Chondrocyte (in vitro differentiated cells): ENCODE measurements around the gene LMX1A. TPM values are rescaled to one million over a fixed set of nuclear protein-coding genes. Genes with fewer than 3 reads are reported as not detected.

ENCODE experiments used
- DNase-seq: peaks from one replicate; pipeline ENCODE4 v3.0.0; 2021; ENCODE audit warnings: mixed read lengths, low spot score
- H3K27ac Mint-ChIP-seq: one replicate; pipeline ENCODE4 v1.8.0; 2021; ENCODE audit warnings: mild to moderate bottlenecking, moderate library complexity, mixed read lengths; ENCODE audit not compliant: unreplicated experiment
- H3K27me3 Mint-ChIP-seq: 2 replicates; pipeline ENCODE4 v1.8.0; 2021; ENCODE audit warnings: low read depth, mixed read lengths
- H3K36me3 Mint-ChIP-seq: 2 replicates; pipeline ENCODE4 v1.8.0; 2021; ENCODE audit warnings: low read depth, mixed read lengths
- H3K4me1 Mint-ChIP-seq: 2 replicates; pipeline ENCODE4 v1.8.0; 2021; ENCODE audit warnings: low read depth, mild to moderate bottlenecking, mixed read lengths
- H3K4me3 Mint-ChIP-seq: one replicate; pipeline ENCODE4 v1.8.0; 2021; ENCODE audit warnings: mild to moderate bottlenecking, moderate library complexity, mixed read lengths; ENCODE audit not compliant: unreplicated experiment
- H3K9me3 Mint-ChIP-seq: 2 replicates; pipeline ENCODE4 v1.8.0; 2021; ENCODE audit warnings: low read depth, mixed read lengths
- total RNA-seq: library from RNA; stranded (reverse); gene quantifications from 3 replicates; pipeline ENCODE4 v1.2.1, GENCODE V29; 2021
- TF ChIP-seq, protein P1 (sequence below): fragments of 200-600 bp; sonication (generic); IDR thresholded peaks from 2 replicates; pipeline ENCODE4 v1.5.0; 2021; ENCODE audit warnings: antibody characterized with exemption, mild to moderate bottlenecking, moderate library complexity

Gene LMX1A
- total RNA-seq, 1 donor from 2014 or later, result not detected

DNA sequence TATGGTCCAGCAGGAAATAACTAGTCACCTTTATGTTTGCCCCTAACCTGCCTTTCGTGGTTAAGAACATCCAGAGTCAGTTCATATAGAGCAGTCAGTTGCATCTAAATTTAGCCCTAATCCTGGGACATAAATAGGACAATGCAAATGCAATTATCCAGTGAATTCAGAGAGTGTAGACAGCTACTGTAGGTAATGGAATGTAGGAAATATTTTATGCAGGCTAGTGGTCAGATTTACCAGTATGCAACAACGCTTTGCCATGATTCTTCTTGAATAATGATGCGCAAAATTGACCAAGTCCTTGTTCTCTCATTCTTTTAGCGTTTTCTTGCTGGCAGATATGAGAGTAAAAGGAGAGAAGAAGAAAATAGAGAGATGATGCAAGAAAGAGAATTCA lies 165.4 kb downstream of the LMX1A start:
- no peak overlapping the region for H3K27ac Mint-ChIP-seq
- TF ChIP-seq, protein P1, sequence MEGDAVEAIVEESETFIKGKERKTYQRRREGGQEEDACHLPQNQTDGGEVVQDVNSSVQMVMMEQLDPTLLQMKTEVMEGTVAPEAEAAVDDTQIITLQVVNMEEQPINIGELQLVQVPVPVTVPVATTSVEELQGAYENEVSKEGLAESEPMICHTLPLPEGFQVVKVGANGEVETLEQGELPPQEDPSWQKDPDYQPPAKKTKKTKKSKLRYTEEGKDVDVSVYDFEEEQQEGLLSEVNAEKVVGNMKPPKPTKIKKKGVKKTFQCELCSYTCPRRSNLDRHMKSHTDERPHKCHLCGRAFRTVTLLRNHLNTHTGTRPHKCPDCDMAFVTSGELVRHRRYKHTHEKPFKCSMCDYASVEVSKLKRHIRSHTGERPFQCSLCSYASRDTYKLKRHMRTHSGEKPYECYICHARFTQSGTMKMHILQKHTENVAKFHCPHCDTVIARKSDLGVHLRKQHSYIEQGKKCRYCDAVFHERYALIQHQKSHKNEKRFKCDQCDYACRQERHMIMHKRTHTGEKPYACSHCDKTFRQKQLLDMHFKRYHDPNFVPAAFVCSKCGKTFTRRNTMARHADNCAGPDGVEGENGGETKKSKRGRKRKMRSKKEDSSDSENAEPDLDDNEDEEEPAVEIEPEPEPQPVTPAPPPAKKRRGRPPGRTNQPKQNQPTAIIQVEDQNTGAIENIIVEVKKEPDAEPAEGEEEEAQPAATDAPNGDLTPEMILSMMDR, result no peak
- H3K36me3 Mint-ChIP-seq, result no peaks in the 10 kb centered on the region
- no peak for DNase-seq
- no peak overlapping the region for H3K4me3 Mint-ChIP-seq
- H3K27me3 Mint-ChIP-seq, result peaks cover 4% of the 10 kb centered on the region
- H3K4me1 Mint-ChIP-seq, result no peaks in the 10 kb centered on the region
- peaks cover 2% of the 10 kb centered on the region for H3K9me3 Mint-ChIP-seq

DNA sequence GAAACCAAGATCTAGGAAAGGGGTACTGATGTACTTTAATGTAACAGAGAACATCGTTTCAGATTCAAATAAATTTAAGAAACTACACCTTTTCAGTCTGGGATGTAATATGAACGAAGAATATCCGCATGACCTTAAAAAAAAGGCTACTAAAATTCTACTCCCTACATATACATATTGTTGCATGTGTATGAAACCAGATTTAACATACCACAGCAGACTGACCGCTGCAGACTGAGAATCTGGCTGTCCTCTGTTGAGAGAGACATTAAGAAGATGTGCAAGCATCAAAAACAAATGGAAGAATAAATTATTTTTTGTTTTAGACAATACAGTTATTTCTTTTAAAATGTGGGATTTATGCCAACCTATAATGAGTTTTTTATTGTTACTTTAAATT lies 166.6 kb downstream of the LMX1A start:
- no peak for DNase-seq
- TF ChIP-seq, protein P1, result no peak
- H3K4me3 Mint-ChIP-seq, result no peak overlapping the region
- H3K4me1 Mint-ChIP-seq, result no peaks in the 10 kb centered on the region
- no peaks in the 10 kb centered on the region for H3K9me3 Mint-ChIP-seq
- H3K27me3 Mint-ChIP-seq, result no peaks in the 10 kb centered on the region
- H3K27ac Mint-ChIP-seq, result no peak overlapping the region
- no peaks in the 10 kb centered on the region for H3K36me3 Mint-ChIP-seq

DNA sequence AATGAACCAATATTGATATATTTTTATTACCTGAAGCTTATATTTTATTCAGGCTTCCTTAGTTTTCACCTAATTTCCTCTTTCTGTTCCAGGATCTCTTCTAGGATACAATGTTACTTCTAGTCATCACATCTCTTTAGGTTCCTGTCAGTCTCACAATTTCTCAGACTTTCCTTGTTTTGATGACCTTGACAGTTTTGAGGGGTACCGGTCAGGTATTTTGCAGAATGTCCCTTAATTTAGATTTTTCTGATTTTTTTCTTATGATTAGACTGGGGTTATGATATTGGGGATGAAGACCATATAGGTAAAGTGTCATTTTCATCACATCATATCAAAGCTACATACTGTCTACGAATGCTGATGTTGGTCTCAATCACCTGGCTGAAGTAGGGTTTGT lies 167.5 kb downstream of the LMX1A start:
- no peak for DNase-seq
- H3K36me3 Mint-ChIP-seq, result no peaks in the 10 kb centered on the region
- TF ChIP-seq, protein P1, result no peak
- no peak overlapping the region for H3K27ac Mint-ChIP-seq
- no peaks in the 10 kb centered on the region for H3K9me3 Mint-ChIP-seq
- H3K4me3 Mint-ChIP-seq, result no peak overlapping the region
- no peaks in the 10 kb centered on the region for H3K4me1 Mint-ChIP-seq
- no peaks in the 10 kb centered on the region for H3K27me3 Mint-ChIP-seq

DNA sequence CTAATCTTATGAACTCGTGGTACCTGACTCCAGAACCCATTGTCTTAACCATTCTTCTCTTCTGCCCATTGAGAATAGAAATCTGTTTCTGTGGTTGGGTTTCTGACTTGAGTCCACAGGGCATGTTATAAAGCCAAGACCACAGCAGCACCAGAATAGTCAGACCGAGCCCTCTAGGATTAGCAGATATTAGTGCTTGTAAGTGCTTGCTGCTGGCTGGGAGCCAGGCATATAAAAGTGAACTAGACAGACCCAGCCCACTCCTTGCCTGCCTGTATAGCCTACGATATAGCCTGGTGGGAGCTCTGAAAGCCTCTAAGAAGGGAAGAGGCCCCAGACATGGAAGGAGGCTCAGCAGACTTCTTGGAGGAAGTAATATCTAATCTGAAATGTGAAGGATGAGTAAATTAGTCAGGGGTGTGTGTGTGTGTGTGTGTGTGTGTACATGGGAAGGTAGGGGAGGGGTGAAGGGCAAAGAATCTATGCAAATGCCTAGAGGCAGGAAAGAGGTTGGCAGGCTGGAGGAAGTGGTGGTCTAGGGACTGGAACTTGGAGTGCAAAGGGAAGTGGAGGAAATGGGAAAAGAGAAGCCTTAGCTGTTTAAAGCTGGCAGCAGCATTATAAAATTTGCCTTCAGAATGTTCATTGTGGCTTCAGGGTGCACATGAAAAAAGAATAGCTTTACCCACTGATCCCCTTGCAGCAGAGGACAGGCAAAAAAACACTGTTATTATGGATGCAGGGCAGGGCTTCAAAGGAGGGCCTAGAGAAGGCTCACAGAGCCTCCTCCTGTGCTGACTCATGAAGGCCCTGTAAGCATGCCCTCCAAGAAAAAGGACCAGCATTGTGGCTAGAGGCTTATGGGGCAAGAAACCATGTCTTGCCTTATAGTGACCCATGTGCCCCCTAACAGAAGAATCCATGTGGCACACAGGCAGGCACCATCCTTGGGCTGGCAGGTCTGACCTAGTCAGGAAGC lies 169.2 kb downstream of the LMX1A start:
- peaks cover 3% of the 10 kb centered on the region for H3K9me3 Mint-ChIP-seq
- H3K4me1 Mint-ChIP-seq, result no peaks in the 10 kb centered on the region
- TF ChIP-seq, protein P1, result no peak
- no peak for DNase-seq
- no peak overlapping the region for H3K27ac Mint-ChIP-seq
- no peaks in the 10 kb centered on the region for H3K27me3 Mint-ChIP-seq
- no peak overlapping the region for H3K4me3 Mint-ChIP-seq
- no peaks in the 10 kb centered on the region for H3K36me3 Mint-ChIP-seq

DNA sequence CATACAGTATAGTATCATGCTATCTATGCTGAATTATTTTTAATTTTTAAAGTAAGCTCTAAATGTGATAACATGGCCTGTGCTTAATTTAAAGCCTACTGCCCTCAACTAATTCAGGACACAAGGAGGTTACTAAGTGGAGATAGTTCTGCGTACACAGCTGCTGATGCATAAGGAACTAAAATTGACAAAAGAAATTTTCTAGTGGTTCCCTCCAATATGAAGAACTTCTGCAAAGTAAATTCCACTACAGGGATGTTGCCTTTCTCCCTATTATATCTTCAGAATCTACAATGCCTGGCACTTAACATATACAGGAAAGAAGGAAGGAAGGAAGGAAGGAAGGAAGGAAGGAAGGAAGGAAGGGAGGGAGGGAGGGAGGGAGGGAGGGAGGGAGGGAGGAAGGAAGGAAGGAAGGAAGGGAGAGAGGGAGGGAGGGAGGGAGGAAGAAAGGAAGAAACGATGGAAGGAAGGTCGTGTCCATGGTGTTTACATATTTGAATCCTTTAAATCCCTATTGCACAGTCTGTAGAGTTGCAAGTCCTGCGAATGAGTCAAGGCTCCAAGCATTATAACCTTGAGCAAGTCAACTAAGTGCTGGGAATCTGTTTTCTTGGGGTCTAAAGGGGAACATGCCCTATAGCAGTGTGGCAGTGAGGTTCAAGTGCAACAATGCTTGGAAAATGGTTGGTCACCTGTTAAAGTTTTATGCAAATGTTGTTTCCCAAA lies 171.2 kb downstream of the LMX1A start:
- Mint-ChIP-seq H3K4me1 (no peaks in the 10 kb centered on the region), H3K4me3 (no peak overlapping the region), H3K27ac (no peak overlapping the region), H3K36me3 (no peaks in the 10 kb centered on the region), H3K27me3 (no peaks in the 10 kb centered on the region), H3K9me3 (peaks cover 6% of the 10 kb centered on the region)
- no peak for DNase-seq
- TF ChIP-seq, protein P1, result no peak
